ENCODE measurements around the gene SNRNP35.

- TF ChIP-seq CTCF (IDR thresholded peaks at IDR 0.05), result no peak
- TF ChIP-seq POLR2A (IDR thresholded peaks at IDR 0.05), result no peak
- no peak for TF ChIP-seq POLR2AphosphoS5 (IDR thresholded peaks at IDR 0.05)
- TF ChIP-seq EP300 (IDR thresholded peaks at IDR 0.05; ENCODE audit: low read depth), result no peak
Measured at GRCh38 chr12:123491056-123491455, 33.1 kb downstream of the SNRNP35 start.

All from transverse colon (tissue), 4 donors.